ENCODE results near the gene LRMDA. TPM values are rescaled to one million over a fixed set of nuclear protein-coding genes. Genes with fewer than 3 reads are reported as not detected.

Gene LRMDA
- total RNA-seq, 1 donor from 2014 or later = 2.1 TPM

GRCh38 chr10:76337641-76338040 is 906.2 kb downstream of the LRMDA start:
- Mint-ChIP-seq H3K9me3 (ENCODE audit: unreplicated experiment) (no peaks in the 10 kb centered on the region), H3K36me3 (ENCODE audit: unreplicated experiment) (no peaks in the 10 kb centered on the region), H3K4me1 (ENCODE audit: low read depth, unreplicated experiment) (peaks cover 30% of the 10 kb centered on the region), H3K27me3 (ENCODE audit: unreplicated experiment) (peaks cover 4% of the 10 kb centered on the region), H3K27ac (ENCODE audit: unreplicated experiment) (no peak overlapping the region), H3K4me3 (ENCODE audit: unreplicated experiment) (no peak overlapping the region)
- no peak for DNase-seq
- TF ChIP-seq CTCF (IDR thresholded peaks at IDR 0.05; ENCODE audit: partially characterized antibody, unreplicated experiment) = no peak

GRCh38 chr10:76338187-76338586 is 906.8 kb downstream of the LRMDA start:
- DNase-seq = no peak
- H3K27me3 Mint-ChIP-seq (ENCODE audit: unreplicated experiment) = peaks cover 4% of the 10 kb centered on the region
- no peak for TF ChIP-seq CTCF (IDR thresholded peaks at IDR 0.05; ENCODE audit: partially characterized antibody, unreplicated experiment)
- H3K36me3 Mint-ChIP-seq (ENCODE audit: unreplicated experiment) = no peaks in the 10 kb centered on the region
- H3K27ac Mint-ChIP-seq (ENCODE audit: unreplicated experiment) = no peak overlapping the region
- H3K4me1 Mint-ChIP-seq (ENCODE audit: low read depth, unreplicated experiment) = peaks cover 26% of the 10 kb centered on the region
- no peaks in the 10 kb centered on the region for H3K9me3 Mint-ChIP-seq (ENCODE audit: unreplicated experiment)
- H3K4me3 Mint-ChIP-seq (ENCODE audit: unreplicated experiment) = no peak overlapping the region

GRCh38 chr10:76341740-76342139 is 910.3 kb downstream of the LRMDA start:
- no peak for DNase-seq
- Mint-ChIP-seq H3K4me3 (ENCODE audit: unreplicated experiment) (no peak overlapping the region), H3K36me3 (ENCODE audit: unreplicated experiment) (no peaks in the 10 kb centered on the region), H3K27me3 (ENCODE audit: unreplicated experiment) (no peaks in the 10 kb centered on the region), H3K27ac (ENCODE audit: unreplicated experiment) (no peak overlapping the region), H3K9me3 (ENCODE audit: unreplicated experiment) (no peaks in the 10 kb centered on the region), H3K4me1 (ENCODE audit: low read depth, unreplicated experiment) (peaks cover 6% of the 10 kb centered on the region)
- no peak for TF ChIP-seq CTCF (IDR thresholded peaks at IDR 0.05; ENCODE audit: partially characterized antibody, unreplicated experiment)

GRCh38 chr10:76342996-76343395 is 911.6 kb downstream of the LRMDA start:
- Mint-ChIP-seq H3K4me3 (ENCODE audit: unreplicated experiment) (no peak overlapping the region), H3K36me3 (ENCODE audit: unreplicated experiment) (no peaks in the 10 kb centered on the region)

GRCh38 chr10:76347832-76348231 is 916.4 kb downstream of the LRMDA start:
- H3K4me1 Mint-ChIP-seq (ENCODE audit: low read depth, unreplicated experiment) = no peaks in the 10 kb centered on the region
- H3K4me3 Mint-ChIP-seq (ENCODE audit: unreplicated experiment) = no peak overlapping the region

More at GRCh38 chr10:76342996-76343395, 911.6 kb downstream of the LRMDA start:
- H3K4me1 Mint-ChIP-seq (ENCODE audit: low read depth, unreplicated experiment) = no peaks in the 10 kb centered on the region
- H3K9me3 Mint-ChIP-seq (ENCODE audit: unreplicated experiment) = no peaks in the 10 kb centered on the region
- DNase-seq = no peak
- no peak for TF ChIP-seq CTCF (IDR thresholded peaks at IDR 0.05; ENCODE audit: partially characterized antibody, unreplicated experiment)
- H3K27me3 Mint-ChIP-seq (ENCODE audit: unreplicated experiment) = no peaks in the 10 kb centered on the region
- no peak overlapping the region for H3K27ac Mint-ChIP-seq (ENCODE audit: unreplicated experiment)

More at GRCh38 chr10:76347832-76348231, 916.4 kb downstream of the LRMDA start:
- Mint-ChIP-seq H3K27me3 (ENCODE audit: unreplicated experiment) (no peaks in the 10 kb centered on the region), H3K27ac (ENCODE audit: unreplicated experiment) (no peak overlapping the region), H3K9me3 (ENCODE audit: unreplicated experiment) (no peaks in the 10 kb centered on the region), H3K36me3 (ENCODE audit: unreplicated experiment) (no peaks in the 10 kb centered on the region)
- DNase-seq = no peak
- no peak for TF ChIP-seq CTCF (IDR thresholded peaks at IDR 0.05; ENCODE audit: partially characterized antibody, unreplicated experiment)
